ENCODE results near the gene DIS3L2.
"Not testable (repeated sequence)": the region's sequence is repeated elsewhere in the genome, so short reads cannot be mapped to it uniquely, and the experiment has no call there.

The DIS3L2 gene

GRCh38 chr2:232382331-232383225 is 421.1 kb downstream of the DIS3L2 start:
- no peak overlapping the region for H3K4me3 ChIP-seq (ENCODE audit: low read depth, low read length)
- DNase-seq (ENCODE audit: low read depth) = no peak
- TF ChIP-seq CTCF (conservative IDR thresholded peaks at IDR 0.05; ENCODE audit: low read depth, low read length) = no peak

- no peak overlapping the region for H3K4me3 ChIP-seq (ENCODE audit: low read depth, low read length)
- TF ChIP-seq CTCF (conservative IDR thresholded peaks at IDR 0.05; ENCODE audit: low read depth, low read length) = no peak
- no peak for DNase-seq (ENCODE audit: low read depth)
Observed at GRCh38 chr2:232384466-232384865, 423.0 kb downstream of the DIS3L2 start.

- not testable (repeated sequence) for H3K4me3 ChIP-seq (ENCODE audit: low read depth, low read length); DNase-seq (ENCODE audit: low read depth)
Observed at GRCh38 chr2:232385058-232385457, 423.5 kb downstream of the DIS3L2 start.

- H3K4me3 ChIP-seq (ENCODE audit: low read depth, low read length) = peak overlapping the region; percentile 22
- TF ChIP-seq CTCF (conservative IDR thresholded peaks at IDR 0.05; ENCODE audit: low read depth, low read length) = peak; percentile 17
- DNase-seq (ENCODE audit: low read depth) = peak; percentile 99
Observed at GRCh38 chr2:232385660-232386489, 424.4 kb downstream of the DIS3L2 start.

GRCh38 chr2:232386490-232386739 is 424.9 kb downstream of the DIS3L2 start:
- H3K4me3 ChIP-seq (ENCODE audit: low read depth, low read length) = peak overlapping the region; percentile 22
- DNase-seq (ENCODE audit: low read depth) = no peak
- no peak for TF ChIP-seq CTCF (conservative IDR thresholded peaks at IDR 0.05; ENCODE audit: low read depth, low read length)

All from choroid plexus epithelial cell (primary cell).